Fibroblast of peridontal ligament (primary cell): ENCODE measurements around the gene PRR9.
"Not testable (repeated sequence)": the region's sequence is repeated elsewhere in the genome, so short reads cannot be mapped to it uniquely, and the experiment has no call there.

Source experiments
- DNase-seq: peaks from one replicate; pipeline ENCODE4 v3.0.0-alpha.2; 2010; ENCODE audit errors: extremely low read depth

PRR9 gene

DNA sequence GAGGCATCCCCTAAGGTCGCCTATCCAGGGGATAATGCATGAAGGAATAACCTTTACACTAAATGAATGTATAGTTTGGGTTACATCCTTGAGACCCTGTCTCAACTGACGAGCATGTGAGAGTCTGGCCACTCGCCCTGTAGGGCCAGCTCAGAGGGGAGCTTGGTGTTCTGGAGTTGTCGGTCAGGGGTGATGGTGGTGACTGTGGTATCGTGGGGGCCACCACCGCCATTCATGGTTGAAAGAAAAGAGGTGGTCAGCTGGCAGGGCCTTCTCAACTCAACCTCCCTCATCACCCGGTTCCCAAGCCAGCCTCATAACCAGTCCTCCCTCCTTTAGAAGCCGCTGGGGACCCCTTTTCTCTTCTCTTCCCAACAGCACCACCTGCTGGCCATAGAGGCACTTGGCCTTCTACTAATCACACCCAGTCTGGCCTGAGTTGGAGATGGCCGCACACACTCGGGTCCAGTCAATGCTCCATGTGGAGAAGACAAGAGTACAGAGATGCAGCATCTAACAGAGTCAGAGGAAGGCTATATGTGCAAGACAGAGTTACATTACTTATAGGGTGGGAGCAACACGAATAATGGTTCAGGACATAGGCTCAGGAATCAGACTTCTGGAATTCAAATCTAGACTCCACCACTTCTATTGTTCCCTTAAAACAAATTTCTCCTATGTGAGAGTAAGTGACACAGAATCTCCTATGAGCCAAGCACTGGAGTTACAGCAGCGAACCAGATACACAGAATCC is 11.9 kb downstream of the PRR9 start:
- DNase-seq: not testable (repeated sequence)

GRCh38 chr1:153231363-153231762 is 14.0 kb downstream of the PRR9 start:
- no peak for DNase-seq

DNA sequence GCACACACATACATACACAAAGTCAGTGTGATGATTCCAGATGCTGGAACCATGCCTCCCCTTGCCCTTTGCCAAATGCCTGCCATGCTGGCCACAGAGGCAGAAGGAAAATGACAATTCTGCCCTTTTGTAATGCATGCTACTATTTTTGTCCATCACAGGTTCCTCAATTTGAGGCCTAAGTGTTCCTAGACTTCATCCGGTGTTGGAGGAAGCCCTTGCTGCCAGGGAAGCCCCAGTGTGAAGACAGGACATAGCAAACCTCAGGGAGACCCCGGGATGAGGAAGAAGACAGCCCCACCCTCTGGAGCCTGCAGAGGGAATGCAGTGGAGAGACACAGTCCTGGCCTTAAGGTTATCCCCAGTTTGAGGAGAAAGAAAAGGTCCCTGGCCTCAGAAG is 14.4 kb downstream of the PRR9 start:
- no peak for DNase-seq

GRCh38 chr1:153232553-153232952 is 15.2 kb downstream of the PRR9 start:
- DNase-seq: no peak

DNA sequence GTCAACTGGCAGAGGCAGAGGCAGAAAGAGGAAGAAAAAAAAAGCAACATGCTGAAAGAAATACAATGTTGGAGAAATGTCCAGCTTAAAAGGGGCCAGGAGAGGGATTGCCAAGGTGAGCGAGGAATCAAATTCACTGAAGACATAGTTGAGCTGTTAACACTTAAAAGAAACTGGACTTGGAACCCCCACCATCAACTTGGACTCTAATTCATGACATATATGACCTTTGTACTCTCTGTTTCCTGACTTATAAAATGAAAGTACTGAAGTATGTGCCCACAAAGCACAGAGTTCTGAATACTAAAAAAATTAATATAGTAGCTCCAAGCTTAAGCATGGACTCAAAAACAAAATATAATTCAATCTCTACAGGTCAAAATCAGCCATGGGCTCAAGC is 16.1 kb downstream of the PRR9 start:
- no peak for DNase-seq

DNA sequence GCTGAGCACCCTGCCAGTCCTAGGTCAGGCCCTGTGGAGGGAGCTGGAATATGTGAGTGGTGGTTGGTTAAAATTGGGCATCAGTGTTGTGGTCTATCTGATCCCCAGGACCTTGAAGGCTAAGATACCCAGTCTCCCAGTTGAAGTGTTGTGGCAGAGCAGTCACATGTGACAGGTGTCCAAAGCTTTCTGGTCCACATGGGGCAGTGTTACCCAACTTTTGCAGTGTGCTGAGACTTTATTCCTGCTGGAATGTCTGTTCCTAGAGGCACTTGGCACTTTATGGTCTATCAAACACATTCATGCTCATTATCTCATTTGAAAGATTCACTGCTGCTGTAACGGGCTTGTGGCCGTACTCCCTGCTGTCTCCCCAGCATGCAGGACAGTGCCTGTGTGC is 21.1 kb downstream of the PRR9 start:
- no peak for DNase-seq

- DNase-seq: no peak
Measured at GRCh38 chr1:153242160-153242559, 24.8 kb downstream of the PRR9 start.

GRCh38 chr1:153245466-153245865 is 28.1 kb downstream of the PRR9 start:
- no peak for DNase-seq

DNA sequence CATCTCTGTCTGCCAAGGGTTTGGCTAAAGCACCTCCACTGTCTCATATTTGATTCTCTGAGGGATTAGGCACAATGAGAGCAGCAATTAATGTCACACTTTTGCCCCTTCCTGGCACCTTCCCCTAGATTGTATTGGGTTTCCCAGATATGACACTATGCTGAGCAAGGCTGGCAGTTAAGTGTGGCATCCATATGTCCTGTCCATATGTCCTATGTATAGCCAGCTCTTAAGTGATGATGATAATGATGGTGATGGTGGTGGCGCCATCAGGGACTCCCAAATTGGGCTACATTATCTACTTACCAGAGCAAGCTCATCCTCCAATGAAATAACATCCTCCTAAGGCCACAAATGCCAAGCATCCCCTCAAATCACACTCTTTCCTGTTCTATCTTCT is 28.6 kb downstream of the PRR9 start:
- no peak for DNase-seq

GRCh38 chr1:153246825-153247224 is 29.4 kb downstream of the PRR9 start:
- DNase-seq: no peak

DNA sequence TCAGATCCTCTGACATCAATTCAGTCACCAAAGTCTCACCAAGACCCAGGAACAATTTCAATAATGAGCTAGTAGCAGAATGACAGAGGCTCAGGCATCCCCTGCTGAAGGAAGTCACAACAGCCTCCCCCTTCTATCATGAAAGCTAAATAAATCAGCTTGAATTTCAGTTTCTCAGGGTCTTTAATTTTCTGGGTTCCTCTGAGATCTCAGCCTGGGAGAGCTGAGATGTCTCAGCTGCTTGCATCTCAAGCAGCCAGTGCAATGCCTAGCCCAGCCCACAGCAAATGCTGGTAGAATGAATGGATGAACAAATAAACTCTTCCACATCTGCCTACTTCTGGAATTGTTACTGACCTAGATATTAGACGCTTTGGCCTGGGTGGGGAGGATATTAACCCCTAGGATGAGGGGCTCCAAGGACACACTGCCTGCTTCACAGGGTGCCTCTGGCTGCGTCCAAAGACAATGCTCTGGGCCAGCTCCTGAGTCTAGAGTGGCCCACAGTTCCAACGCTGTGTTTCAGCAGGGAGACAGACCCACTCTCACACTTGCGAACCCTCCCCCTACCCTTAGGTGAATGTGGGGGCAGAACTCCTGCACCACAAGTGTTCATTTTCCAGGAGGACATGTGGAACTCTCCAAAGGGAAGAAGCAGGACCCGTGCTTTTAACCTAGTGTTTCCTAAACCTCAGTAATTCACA is 30.9 kb downstream of the PRR9 start:
- DNase-seq: no peak

DNA sequence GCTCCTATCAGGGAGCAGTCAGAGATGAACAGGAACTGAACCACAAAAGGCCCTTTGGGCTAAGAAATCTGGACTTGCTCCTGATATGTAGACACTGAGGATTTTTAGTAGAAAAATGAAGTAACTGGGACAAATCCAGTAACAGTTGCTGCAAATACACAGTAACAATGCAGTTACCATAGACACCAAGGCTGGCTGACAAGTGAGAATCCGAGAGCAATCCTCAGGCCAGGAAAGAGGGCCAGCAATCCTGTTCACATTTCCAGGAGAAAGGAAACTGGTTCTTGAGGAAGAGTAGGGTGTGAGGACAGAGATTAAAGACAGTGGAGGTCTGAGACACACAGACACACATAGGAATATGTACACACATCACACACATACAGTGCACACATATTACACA is 32.8 kb downstream of the PRR9 start:
- no peak for DNase-seq

DNA sequence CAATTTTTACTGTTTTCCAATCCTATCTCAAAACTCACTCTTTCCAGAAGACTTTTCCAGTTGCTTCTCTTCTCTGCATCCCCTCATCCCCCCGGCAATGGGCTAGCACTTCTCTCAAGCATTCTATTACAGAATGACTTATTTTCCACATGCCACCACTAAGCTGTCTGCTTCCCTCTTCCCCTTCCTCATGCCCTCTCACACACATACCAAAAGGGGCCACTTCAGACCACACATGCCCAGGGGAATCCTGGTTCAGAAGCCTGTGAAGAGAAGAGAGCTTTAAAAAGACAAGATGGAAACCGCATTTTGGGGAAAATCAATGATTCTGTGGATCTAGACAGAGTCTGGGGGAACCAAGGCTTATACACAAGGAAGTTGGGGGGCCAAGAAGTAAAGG is 33.7 kb downstream of the PRR9 start:
- no peak for DNase-seq

GRCh38 chr1:153251562-153251961 is 34.2 kb downstream of the PRR9 start:
- no peak for DNase-seq

DNA sequence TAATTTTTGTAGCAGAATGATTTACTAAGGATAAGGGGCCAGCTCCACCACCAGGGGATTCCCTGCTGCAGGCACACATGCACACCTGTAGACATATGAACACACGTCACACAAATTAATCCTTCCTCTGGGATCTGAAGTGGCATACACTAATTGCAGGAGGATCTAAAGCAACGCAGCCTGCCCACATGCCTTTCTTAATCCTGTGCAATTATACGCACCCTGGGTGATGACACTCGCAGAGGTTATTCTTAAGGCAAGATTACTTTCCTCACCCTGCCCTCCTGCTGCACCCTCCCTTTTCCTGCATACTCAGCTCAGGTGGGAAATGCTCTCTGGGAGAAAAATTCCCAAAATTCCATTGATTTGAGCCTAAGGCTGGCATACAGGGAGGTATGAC is 34.6 kb downstream of the PRR9 start:
- DNase-seq: no peak

- no peak for DNase-seq
Measured at GRCh38 chr1:153253076-153253475, 35.7 kb downstream of the PRR9 start.

DNA sequence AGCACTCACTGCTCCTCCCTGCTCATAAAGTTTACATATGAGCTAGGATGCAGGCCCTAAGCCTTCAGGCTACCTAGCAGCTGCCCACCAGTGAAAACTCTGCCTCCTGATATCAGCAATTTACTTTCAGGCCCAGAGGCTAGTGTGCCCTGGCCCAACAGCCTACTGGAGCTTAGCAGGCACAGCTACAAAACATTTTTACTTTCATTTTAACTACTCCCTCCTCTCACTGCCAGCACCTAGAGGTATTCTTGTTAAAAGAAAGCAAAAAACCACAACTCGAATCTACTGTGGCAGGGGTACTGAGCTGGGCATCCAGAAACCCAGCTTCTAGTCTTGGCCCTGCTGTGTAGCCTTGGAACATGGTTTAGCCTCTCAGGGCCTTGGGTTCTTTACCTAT is 36.3 kb downstream of the PRR9 start:
- no peak for DNase-seq

GRCh38 chr1:153259387-153259786 is 42.0 kb downstream of the PRR9 start, which contains the start of gene LORICRIN:
Gene LORICRIN (plus strand): TSS chr1:153259687. CDS start chr1:153260950, 1,263 bp downstream.
- no peak for DNase-seq

DNA sequence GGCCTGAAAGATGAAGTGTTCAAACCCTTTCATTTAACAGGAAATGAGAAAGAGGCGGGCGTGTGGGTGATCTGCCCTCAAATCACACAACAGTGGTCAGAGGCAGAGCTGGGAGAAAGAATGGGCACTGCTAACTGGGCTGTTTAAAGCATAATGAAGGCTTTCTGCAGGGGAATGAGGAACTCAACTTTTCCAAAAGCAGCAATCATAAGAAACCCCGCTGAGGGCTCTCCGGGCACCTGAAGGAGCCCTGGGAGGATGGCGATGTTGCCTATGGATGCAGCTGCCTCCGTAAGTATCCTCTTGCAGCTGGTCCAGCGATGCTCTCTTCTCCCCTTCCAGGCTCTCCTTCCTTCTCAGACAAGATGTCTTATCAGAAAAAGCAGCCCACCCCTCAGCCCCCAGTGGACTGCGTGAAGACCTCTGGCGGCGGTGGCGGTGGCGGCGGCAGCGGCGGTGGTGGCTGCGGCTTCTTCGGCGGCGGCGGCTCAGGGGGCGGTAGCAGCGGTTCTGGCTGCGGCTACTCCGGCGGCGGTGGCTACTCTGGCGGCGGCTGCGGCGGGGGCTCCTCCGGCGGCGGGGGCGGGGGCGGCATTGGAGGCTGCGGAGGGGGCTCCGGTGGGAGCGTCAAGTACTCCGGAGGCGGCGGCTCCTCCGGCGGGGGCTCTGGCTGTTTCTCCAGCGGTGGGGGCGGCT is 43.3 kb downstream of the PRR9 start:
- DNase-seq: no peak

- DNase-seq: no peak
Measured at GRCh38 chr1:153261281-153262069, 44.1 kb downstream of the PRR9 start.

DNA sequence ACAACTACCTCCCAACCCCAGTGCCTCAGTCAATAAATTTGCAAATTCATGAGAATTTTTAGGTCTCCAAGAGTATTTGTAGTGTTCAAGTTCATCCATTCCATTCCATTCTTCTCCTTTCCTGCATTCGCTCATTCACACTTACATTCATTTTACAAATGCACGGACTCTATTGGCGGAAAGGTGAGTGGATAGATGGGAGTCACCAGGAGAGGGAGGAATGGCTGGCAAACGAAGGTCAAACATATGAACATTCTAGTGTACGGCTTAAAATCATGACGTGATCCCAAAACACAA is 44.6 kb downstream of the PRR9 start:
- no peak for DNase-seq

DNA sequence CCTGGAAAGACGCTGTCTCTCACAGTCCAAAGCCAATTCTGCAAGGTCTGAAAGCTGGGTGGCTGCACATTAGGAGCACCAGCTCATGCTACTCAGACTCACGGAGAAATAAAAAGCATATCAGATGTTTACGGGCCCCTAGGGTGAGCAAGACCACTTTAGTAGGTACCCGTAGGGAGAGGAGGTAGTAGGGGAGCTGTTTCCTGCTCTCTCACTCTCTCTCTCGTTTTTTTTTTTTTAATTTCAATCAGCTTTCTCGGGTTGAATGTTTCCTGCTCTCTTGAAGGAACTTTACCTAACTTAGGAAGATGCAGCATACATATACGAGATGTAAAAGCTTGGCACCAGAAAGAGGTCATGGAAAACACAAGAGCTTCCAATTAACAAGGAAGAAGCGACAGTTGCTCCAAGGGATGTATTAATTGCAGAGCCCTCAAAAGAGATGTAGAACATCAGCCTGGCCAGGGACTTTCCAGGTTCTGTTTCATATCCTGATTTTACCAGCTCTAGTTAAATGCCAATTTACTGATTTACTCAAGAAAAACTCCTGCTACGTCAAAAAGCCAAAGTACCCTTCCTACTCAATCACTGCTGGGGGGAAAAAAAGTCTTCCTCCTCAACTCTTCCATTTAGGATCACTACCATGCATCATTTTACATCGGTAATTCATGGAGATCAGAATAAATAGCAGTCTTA is 45.2 kb downstream of the PRR9 start:
- no peak for DNase-seq
